ENCODE results near the gene TGFBR3.
A peak's percentile ranks its signal among the peaks of the same experiment; 100 is the strongest.

TGFBR3 gene

DNA sequence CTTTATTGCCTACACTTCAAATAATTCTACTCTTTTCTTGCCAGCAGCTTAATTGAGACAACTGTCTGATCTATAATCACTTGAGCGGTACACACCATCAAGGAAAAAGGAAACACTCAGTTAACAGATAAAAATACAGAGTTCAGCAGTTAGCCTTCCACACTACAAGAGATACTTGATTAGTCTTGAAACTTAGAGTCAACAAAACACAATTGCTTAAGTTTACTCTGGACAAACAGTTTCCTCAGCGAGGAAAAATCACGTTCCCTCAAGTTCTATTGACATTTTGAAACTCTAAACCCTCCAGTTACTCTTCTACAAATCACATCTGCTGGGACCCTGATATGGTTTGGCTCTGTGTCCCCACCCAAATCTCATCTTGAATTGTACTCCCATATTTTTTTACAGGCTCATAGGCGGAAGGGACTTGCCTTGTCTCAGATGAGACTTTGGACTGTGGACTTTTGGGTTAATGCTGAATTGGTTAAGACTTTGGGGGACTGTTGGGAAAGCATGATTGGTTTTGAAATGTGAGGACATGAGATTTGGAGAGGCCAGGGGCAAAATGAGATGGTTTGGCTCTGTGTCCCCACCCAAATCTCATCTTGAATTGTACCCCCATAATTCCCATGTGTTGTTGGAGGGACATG lies 244.9 kb downstream of the TGFBR3 start:
- Mint-ChIP-seq H3K27ac (peak overlapping the region; percentile 51), H3K4me3 (no peak overlapping the region), H3K36me3 (ENCODE audit: low read depth) (peaks cover 17% of the 10 kb centered on the region), H3K9me3 (peaks cover 27% of the 10 kb centered on the region), H3K27me3 (ENCODE audit: low read depth, poor library complexity) (peaks cover 8% of the 10 kb centered on the region), H3K4me1 (peaks cover 6% of the 10 kb centered on the region)
- no peak for DNase-seq
- TF ChIP-seq, protein P1, sequence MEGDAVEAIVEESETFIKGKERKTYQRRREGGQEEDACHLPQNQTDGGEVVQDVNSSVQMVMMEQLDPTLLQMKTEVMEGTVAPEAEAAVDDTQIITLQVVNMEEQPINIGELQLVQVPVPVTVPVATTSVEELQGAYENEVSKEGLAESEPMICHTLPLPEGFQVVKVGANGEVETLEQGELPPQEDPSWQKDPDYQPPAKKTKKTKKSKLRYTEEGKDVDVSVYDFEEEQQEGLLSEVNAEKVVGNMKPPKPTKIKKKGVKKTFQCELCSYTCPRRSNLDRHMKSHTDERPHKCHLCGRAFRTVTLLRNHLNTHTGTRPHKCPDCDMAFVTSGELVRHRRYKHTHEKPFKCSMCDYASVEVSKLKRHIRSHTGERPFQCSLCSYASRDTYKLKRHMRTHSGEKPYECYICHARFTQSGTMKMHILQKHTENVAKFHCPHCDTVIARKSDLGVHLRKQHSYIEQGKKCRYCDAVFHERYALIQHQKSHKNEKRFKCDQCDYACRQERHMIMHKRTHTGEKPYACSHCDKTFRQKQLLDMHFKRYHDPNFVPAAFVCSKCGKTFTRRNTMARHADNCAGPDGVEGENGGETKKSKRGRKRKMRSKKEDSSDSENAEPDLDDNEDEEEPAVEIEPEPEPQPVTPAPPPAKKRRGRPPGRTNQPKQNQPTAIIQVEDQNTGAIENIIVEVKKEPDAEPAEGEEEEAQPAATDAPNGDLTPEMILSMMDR (IDR thresholded peaks at IDR 0.05), result no peak

DNA sequence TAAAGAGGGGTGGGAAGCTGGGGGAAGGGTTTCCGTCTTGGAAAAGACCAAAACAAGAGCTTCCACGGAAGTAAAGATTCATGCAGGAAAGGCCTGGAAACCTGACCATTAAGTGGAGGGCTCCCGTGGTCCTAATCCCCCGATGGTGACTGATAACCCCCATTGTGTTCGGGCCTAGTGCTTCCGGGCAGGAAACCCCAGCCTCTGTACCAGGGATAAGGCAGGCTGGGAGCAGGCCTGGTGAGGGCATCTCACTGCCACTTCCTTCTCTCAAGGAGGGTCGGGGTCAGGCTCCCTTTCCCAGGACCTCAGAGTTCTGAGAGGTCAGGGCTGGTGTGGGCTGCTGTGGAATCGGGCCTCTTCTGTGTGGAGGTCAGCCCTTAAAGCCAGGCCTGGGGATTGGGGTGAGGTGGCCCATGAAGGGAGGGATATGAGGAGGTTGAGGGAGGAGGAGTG lies 248.4 kb downstream of the TGFBR3 start:
- Mint-ChIP-seq H3K4me1 (no peaks in the 10 kb centered on the region), H3K27ac (peak overlapping the region; percentile 16), H3K4me3 (no peak overlapping the region), H3K9me3 (peaks cover 27% of the 10 kb centered on the region), H3K36me3 (ENCODE audit: low read depth) (peaks cover 17% of the 10 kb centered on the region), H3K27me3 (ENCODE audit: low read depth, poor library complexity) (peaks cover 8% of the 10 kb centered on the region)
- no peak for DNase-seq
- TF ChIP-seq, protein P1 (IDR thresholded peaks at IDR 0.05), result no peak

DNA sequence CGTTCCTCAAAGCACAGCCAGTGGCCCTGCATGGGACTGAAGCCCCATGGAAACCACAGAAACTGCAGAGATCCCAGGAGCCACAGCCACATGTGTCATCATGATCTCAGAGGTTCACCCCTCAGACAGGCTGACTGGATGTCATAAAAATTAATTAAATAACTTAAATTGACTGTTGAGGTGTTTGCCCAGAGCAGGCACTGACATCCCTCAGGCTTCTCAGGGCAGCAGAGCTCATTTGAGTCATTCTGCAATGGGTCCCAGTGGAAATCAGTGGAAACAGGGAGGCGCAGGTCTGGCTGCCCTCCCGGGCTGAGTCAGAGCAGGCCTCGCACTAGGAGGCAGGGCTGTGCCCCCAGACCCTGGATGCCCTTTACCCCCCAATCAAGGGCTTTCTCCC lies 250.2 kb downstream of the TGFBR3 start:
- TF ChIP-seq, protein P1 (IDR thresholded peaks at IDR 0.05), result no peak
- no peaks in the 10 kb centered on the region for H3K4me1 Mint-ChIP-seq
- H3K4me3 Mint-ChIP-seq, result no peak overlapping the region
- no peak for DNase-seq
- peaks cover 10% of the 10 kb centered on the region for H3K9me3 Mint-ChIP-seq
- H3K27me3 Mint-ChIP-seq (ENCODE audit: low read depth, poor library complexity), result peaks cover 6% of the 10 kb centered on the region
- peaks cover 8% of the 10 kb centered on the region for H3K36me3 Mint-ChIP-seq (ENCODE audit: low read depth)
- H3K27ac Mint-ChIP-seq, result no peak overlapping the region

DNA sequence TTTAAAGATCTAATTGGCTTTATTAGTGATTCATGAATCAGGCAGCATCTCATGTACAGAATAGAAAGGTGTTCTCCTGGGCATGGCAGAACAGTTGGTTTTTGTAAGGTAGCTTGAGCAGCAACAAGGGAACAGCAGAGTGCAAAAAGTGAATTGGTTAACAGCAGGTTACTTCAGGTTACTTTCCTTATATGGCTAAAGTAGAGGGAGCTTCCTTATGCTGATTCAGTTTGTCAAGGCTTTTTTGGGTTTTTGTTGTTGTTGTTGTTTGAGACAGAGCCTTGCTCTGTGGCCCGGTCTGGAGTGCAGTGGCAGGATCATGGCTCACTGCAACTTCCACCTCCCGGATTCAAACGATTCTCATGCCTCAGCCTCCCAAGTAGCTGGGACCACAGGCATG lies 252.5 kb downstream of the TGFBR3 start:
- no peaks in the 10 kb centered on the region for H3K36me3 Mint-ChIP-seq (ENCODE audit: low read depth)
- H3K4me3 Mint-ChIP-seq, result no peak overlapping the region
- H3K27ac Mint-ChIP-seq, result no peak overlapping the region

DNA sequence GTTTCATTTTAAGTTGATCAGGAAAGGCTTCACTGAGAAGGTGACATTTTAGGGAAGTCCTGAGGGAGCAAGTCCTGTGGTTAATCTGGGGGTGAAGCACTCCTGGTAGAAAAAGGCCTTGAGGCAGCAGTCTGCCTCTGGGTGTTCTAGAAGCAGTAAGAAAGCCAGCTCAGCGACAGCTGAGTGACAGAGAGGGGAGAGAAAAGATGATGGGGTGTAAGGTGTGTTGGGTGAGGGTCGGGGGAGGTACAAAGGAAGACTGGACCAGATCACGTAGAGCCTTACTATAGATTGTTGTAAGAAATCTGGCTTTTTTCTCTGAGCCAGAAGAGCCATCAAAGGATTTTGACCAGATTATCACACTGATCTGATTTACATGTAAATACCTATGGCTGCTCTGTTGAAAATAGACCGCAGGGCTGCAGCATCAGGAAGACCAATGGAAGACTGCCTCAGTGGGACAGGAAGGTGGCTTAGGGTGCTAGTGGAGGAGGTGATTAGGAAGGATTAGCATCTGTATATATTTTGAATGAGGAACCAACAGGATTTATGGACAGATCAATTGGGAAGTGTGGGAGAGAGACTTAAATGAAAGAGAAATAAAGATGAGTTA lies 254.1 kb downstream of the TGFBR3 start:
- no peaks in the 10 kb centered on the region for H3K9me3 Mint-ChIP-seq
- TF ChIP-seq, protein P1 (IDR thresholded peaks at IDR 0.05), result no peak
- H3K4me1 Mint-ChIP-seq, result no peaks in the 10 kb centered on the region
- no peak overlapping the region for H3K27ac Mint-ChIP-seq
- H3K4me3 Mint-ChIP-seq, result no peak overlapping the region
- no peaks in the 10 kb centered on the region for H3K36me3 Mint-ChIP-seq (ENCODE audit: low read depth)
- no peak for DNase-seq
- peaks cover 2% of the 10 kb centered on the region for H3K27me3 Mint-ChIP-seq (ENCODE audit: low read depth, poor library complexity)

More for the DNA sequence above, 252.5 kb downstream of the TGFBR3 start:
- H3K9me3 Mint-ChIP-seq, result no peaks in the 10 kb centered on the region
- H3K27me3 Mint-ChIP-seq (ENCODE audit: low read depth, poor library complexity), result peaks cover 6% of the 10 kb centered on the region
- TF ChIP-seq, protein P1 (IDR thresholded peaks at IDR 0.05), result no peak
- DNase-seq, result no peak
- H3K4me1 Mint-ChIP-seq, result no peaks in the 10 kb centered on the region

DNA sequence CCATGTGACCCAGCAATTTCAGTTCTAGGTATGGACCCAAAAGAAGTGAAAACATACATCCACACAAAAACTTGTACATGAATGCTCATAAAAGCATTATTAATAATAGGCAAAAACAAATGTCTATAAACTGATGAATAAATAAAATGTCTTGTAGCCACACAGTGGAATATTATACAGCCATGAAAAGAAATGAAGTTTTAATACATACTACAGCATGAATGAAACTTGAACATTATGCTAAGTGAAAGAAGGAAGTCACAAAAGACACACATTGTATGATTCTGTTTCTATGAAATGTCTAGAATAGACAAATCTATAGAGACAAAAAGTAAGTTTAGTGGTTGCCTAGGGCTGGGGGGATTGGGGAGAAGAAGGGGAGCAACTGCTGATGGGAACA lies 255.1 kb downstream of the TGFBR3 start:
- TF ChIP-seq, protein P1 (IDR thresholded peaks at IDR 0.05), result no peak
- peaks cover 2% of the 10 kb centered on the region for H3K27me3 Mint-ChIP-seq (ENCODE audit: low read depth, poor library complexity)
- no peak overlapping the region for H3K27ac Mint-ChIP-seq
- no peak overlapping the region for H3K4me3 Mint-ChIP-seq
- no peak for DNase-seq
- H3K9me3 Mint-ChIP-seq, result no peaks in the 10 kb centered on the region
- H3K36me3 Mint-ChIP-seq (ENCODE audit: low read depth), result no peaks in the 10 kb centered on the region
- H3K4me1 Mint-ChIP-seq, result no peaks in the 10 kb centered on the region
